Calu3 (cell line): Measurements from ENCODE around the gene TSKU. TPM values are rescaled to one million over a fixed set of nuclear protein-coding genes. Genes with fewer than 3 reads are reported as not detected.
"Not testable (repeated sequence)": the region's sequence is repeated elsewhere in the genome, so short reads cannot be mapped to it uniquely, and the experiment has no call there.

Source experiments
- BruUV-seq: library from RNA; stranded (reverse); fragments of 400-500 nt; replicated peaks from 2 replicates; lab custom pipeline; 2021; lab: Mats Ljungman, UMichigan
- CTCF ChIA-PET: fragments of 300-600 bp; sonication (Branson Sonifier 250); formaldehyde crosslinking; loops from one replicate; lab custom pipeline; 2022; ENCODE audit warnings: antibody characterized with exemption; lab: Charles Lee
- DNase-seq: peaks from one replicate; pipeline ENCODE4 v3.0.0; 2022
- H3K27ac Mint-ChIP-seq: one replicate; pipeline ENCODE4 v1.8.0; 2022; ENCODE audit warnings: mixed read lengths; ENCODE audit not compliant: unreplicated experiment
- H3K27me3 Mint-ChIP-seq: one replicate; pipeline ENCODE4 v1.8.0; 2022; ENCODE audit warnings: mixed read lengths; ENCODE audit not compliant: unreplicated experiment
- H3K36me3 Mint-ChIP-seq: one replicate; pipeline ENCODE4 v1.8.0; 2022; ENCODE audit warnings: mild to moderate bottlenecking, moderate library complexity, mixed read lengths; ENCODE audit not compliant: insufficient read depth, unreplicated experiment
- H3K4me1 Mint-ChIP-seq: one replicate; pipeline ENCODE4 v1.8.0; 2022; ENCODE audit warnings: mild to moderate bottlenecking, low read depth, mixed read lengths; ENCODE audit not compliant: unreplicated experiment
- H3K4me3 Mint-ChIP-seq: one replicate; pipeline ENCODE4 v1.8.0; 2022; ENCODE audit warnings: mild to moderate bottlenecking, low read depth, moderate library complexity, mixed read lengths; ENCODE audit not compliant: unreplicated experiment
- H3K9me3 Mint-ChIP-seq: one replicate; pipeline ENCODE4 v1.8.0; 2022; ENCODE audit warnings: low read depth, mixed read lengths; ENCODE audit not compliant: unreplicated experiment
- CTCF ChIP-seq: fragments of 200-600 bp; IDR thresholded peaks from one replicate; pipeline ENCODE4 v1.8.0; 2022; ENCODE audit warnings: antibody characterized with exemption; ENCODE audit not compliant: unreplicated experiment
- intact Hi-C: fragments of 100-400 bp; cut with micrococcal nuclease; formaldehyde crosslinking; loops from one replicate; pipeline ENCODE4 v1.10.0; 2022; ENCODE audit not compliant: unreplicated experiment
- total RNA-seq: library from RNA; stranded (reverse); gene quantifications from 2 replicates; pipeline ENCODE4 v1.2.3, GENCODE V29; 2022

TSKU gene
- total RNA-seq, 1 experiment from 2014 or later = 49.0 TPM

DNA sequence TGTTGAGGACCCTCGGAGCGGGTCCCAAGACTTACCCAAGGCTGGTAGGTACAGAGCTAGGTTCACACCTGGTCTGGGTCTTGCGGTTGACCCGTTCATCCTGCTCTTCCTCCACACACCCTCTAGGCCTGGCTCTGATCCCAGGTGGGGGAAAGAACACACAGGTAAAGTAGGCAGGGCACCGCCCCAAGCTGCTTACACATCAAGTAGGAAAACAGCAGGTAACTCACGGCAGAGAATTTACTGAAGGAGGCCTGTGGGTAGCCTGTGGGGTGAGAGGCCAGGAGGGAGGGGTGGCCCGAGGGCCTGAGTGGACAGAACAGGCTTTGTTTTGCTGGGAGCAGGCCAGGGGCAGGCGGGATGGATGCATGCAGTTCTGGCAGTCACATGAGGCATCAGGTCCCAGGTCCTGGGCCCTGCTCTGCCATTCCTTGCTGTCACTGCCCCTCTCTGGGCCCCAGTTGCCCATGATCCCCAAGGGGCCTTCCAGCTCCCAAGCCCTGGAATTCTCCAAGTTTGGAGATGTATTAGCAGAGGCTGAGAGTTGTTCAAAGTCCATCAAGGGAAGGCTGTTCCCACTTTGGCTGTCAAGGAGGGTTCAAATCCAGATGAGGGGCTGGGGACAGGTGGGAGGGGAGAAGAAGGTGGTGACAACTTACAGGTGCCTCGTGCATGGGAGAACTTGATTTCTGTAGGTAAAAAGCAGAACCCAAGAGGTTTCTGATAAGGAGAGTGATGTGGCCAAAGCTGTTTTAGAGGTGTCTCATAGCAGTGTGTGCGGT is 5.7 kb downstream of the TSKU start:
- CTCF ChIA-PET = interaction anchor here (1.0 to 1.7 kb wide), 3 partner anchors 25 to 131 kb away, joined by 3 to 14 read pairs (median 3); no protein-coding TSS in a partner anchor
- no peaks in the 10 kb centered on the region for H3K9me3 Mint-ChIP-seq
- BruUV-seq = no TSS peak
- H3K27ac Mint-ChIP-seq = peak overlapping the region; percentile 84
- DNase-seq = peak; percentile 93
- peak overlapping the region; percentile 56 for H3K4me3 Mint-ChIP-seq
- intact Hi-C loops = loop anchor here (5.0 kb wide), 1 partner anchor 47 kb away; no protein-coding TSS in a partner anchor
- no peaks in the 10 kb centered on the region for H3K27me3 Mint-ChIP-seq
- no peak for TF ChIP-seq CTCF
- H3K36me3 Mint-ChIP-seq = peaks cover 43% of the 10 kb centered on the region
- H3K4me1 Mint-ChIP-seq = peaks cover 63% of the 10 kb centered on the region

GRCh38 chr11:76789443-76789719 is 6.2 kb downstream of the TSKU start:
- H3K4me1 Mint-ChIP-seq = peaks cover 63% of the 10 kb centered on the region
- no peak for TF ChIP-seq CTCF
- no peak overlapping the region for H3K4me3 Mint-ChIP-seq
- H3K9me3 Mint-ChIP-seq = no peaks in the 10 kb centered on the region
- peaks cover 38% of the 10 kb centered on the region for H3K36me3 Mint-ChIP-seq
- BruUV-seq = no TSS peak
- peak overlapping the region; percentile 84 for H3K27ac Mint-ChIP-seq
- intact Hi-C loops = loop anchor here (5.0 kb wide), 1 partner anchor 47 kb away; no protein-coding TSS in a partner anchor
- DNase-seq = no peak
- H3K27me3 Mint-ChIP-seq = no peaks in the 10 kb centered on the region
- CTCF ChIA-PET = no interaction called here

- H3K4me1 Mint-ChIP-seq = peaks cover 58% of the 10 kb centered on the region
- CTCF ChIA-PET = no interaction called here
- H3K27ac Mint-ChIP-seq = no peak overlapping the region
- no peak for TF ChIP-seq CTCF
- BruUV-seq = no TSS peak
- H3K36me3 Mint-ChIP-seq = peaks cover 29% of the 10 kb centered on the region
- no peaks in the 10 kb centered on the region for H3K9me3 Mint-ChIP-seq
- intact Hi-C loops = no loop called here
- no peak for DNase-seq
- no peak overlapping the region for H3K4me3 Mint-ChIP-seq
- no peaks in the 10 kb centered on the region for H3K27me3 Mint-ChIP-seq
Measured at GRCh38 chr11:76790251-76790650, 7.1 kb downstream of the TSKU start.

DNA sequence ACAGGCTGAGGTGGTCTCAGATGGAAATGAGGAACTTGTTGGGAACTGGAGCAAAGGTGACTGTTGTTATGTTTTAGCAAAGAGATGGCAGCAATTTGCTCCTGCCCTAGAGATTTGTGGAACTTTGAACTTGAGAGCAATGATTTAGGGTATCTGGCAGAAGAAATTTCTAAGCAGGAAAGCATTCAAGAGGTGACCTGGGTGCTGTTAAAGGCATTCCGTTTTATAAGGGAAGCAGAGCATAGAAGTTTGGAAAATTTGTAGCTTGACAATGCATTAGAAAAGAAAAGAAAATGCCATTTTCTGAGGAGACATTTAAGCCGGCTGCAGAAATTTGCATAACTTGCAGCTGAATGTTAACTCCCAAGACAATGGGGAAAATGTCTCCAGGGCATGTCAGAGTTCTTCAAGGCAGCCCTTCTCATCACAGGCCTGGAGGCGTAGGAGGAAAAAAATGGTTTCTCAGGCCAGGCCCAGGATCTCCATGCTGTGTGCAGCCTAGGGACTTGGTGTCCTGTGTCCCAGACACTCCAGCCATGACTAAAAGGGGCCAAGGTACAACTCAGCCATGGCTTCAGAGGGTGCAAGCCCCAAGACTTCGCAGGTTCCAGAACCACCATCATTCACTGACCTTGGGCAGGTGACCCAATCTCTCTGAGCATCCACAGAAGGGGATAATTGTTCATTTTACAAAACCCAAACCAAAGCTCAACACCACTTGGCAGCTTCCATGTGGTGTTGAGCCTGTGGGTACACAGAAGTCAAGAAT is 8.0 kb downstream of the TSKU start:
- H3K9me3 Mint-ChIP-seq, H3K27ac Mint-ChIP-seq, intact Hi-C loops, BruUV-seq, H3K4me3 Mint-ChIP-seq, H3K27me3 Mint-ChIP-seq, DNase-seq, CTCF ChIA-PET: not testable (repeated sequence)
- H3K4me1 Mint-ChIP-seq = peaks cover 49% of the 10 kb centered on the region
- peaks cover 27% of the 10 kb centered on the region for H3K36me3 Mint-ChIP-seq
